Activated T-cell treated with anti-CD3 and anti-CD28 coated beads, Interleukin-2, amount 50 U/mL, for 4 hours (primary cell): ENCODE results near the gene COMMD1. TPM values are rescaled to one million over a fixed set of nuclear protein-coding genes. Genes with fewer than 3 reads are reported as not detected.
"Not testable (repeated sequence)": the region's sequence is repeated elsewhere in the genome, so short reads cannot be mapped to it uniquely, and the experiment has no call there.

ENCODE experiments used
- ATAC-seq, 2 donors: fragments of 200-7000 bp; cut with Tn5 transposase; one replicate each; pipeline ENCODE4 v1.10.0; 2021
- DNase-seq: peaks from one replicate; pipeline ENCODE4 v3.0.0-alpha.2; 2020
- H3K27me3 Mint-ChIP-seq: one replicate; pipeline ENCODE4 v1.8.0; 2021; ENCODE audit warnings: low read depth, mixed read lengths
- H3K36me3 Mint-ChIP-seq: one replicate; pipeline ENCODE4 v1.8.0; 2022; ENCODE audit warnings: mixed read lengths; ENCODE audit not compliant: insufficient read depth
- H3K4me1 Mint-ChIP-seq: one replicate; pipeline ENCODE4 v1.8.0; 2021; ENCODE audit warnings: low read depth, mixed read lengths
- H3K4me3 Mint-ChIP-seq: one replicate; pipeline ENCODE4 v1.8.0; 2021; ENCODE audit warnings: mild to moderate bottlenecking, moderate library complexity, mixed read lengths
- H3K9me3 Mint-ChIP-seq: one replicate; pipeline ENCODE4 v1.8.0; 2021; ENCODE audit warnings: mixed read lengths
- total RNA-seq, 3 donors: library from RNA; stranded (reverse); gene quantifications; one replicate each; pipeline ENCODE4 v1.2.1, GENCODE V29; 2021

Gene COMMD1
- 10 to 100 TPM; 29.7 to 37.0 (median 31.0) TPM for total RNA-seq

GRCh38 chr2:61905372-61906185 is at the start of gene COMMD1:
Gene COMMD1, plus strand, starts transcription at chr2:61905674. Its CDS starts 5 bp downstream, at chr2:61905679.
- Mint-ChIP-seq H3K9me3 (no peaks in the 10 kb centered on the region), H3K4me3 (peak within 1 kb of the TSS; percentile 98), H3K4me1 (peaks cover 16% of the 10 kb centered on the region), H3K27me3 (no peaks in the 10 kb centered on the region), H3K36me3 (no peaks in the 10 kb centered on the region)
- ATAC-seq = peak; percentile 100
- DNase-seq = peak; percentile 73

GRCh38 chr2:61857224-61857623 is 48.2 kb upstream of the COMMD1 start:
- peaks cover 17% of the 10 kb centered on the region for H3K4me1 Mint-ChIP-seq
- H3K36me3 Mint-ChIP-seq = peaks cover 4% of the 10 kb centered on the region
- no peak for DNase-seq
- H3K9me3 Mint-ChIP-seq = peaks cover 3% of the 10 kb centered on the region
- no peak overlapping the region for H3K4me3 Mint-ChIP-seq
- no peak for ATAC-seq
- H3K27me3 Mint-ChIP-seq = no peaks in the 10 kb centered on the region

- Mint-ChIP-seq H3K36me3 (peaks cover 28% of the 10 kb centered on the region), H3K4me3 (no peak overlapping the region), H3K27me3 (no peaks in the 10 kb centered on the region), H3K9me3 (peaks cover 7% of the 10 kb centered on the region), H3K4me1 (no peaks in the 10 kb centered on the region)
- ATAC-seq = no peak
- no peak for DNase-seq
Measured at GRCh38 chr2:61862085-61862484, 43.4 kb upstream of the COMMD1 start.

- not testable (repeated sequence) for ATAC-seq, H3K4me3 Mint-ChIP-seq, H3K9me3 Mint-ChIP-seq, H3K4me1 Mint-ChIP-seq, H3K27me3 Mint-ChIP-seq, DNase-seq
- H3K36me3 Mint-ChIP-seq = peaks cover 45% of the 10 kb centered on the region
Measured at GRCh38 chr2:61866482-61867089, 38.9 kb upstream of the COMMD1 start.

- Mint-ChIP-seq H3K4me1 (peaks cover under 1% of the 10 kb centered on the region), H3K27me3 (no peaks in the 10 kb centered on the region), H3K9me3 (no peaks in the 10 kb centered on the region), H3K4me3 (no peak overlapping the region), H3K36me3 (peaks cover 26% of the 10 kb centered on the region)
- no peak for ATAC-seq
- DNase-seq = no peak
Measured at GRCh38 chr2:61876400-61876799, 29.1 kb upstream of the COMMD1 start.

- Mint-ChIP-seq H3K27me3 (no peaks in the 10 kb centered on the region), H3K4me1 (no peaks in the 10 kb centered on the region), H3K9me3 (no peaks in the 10 kb centered on the region), H3K4me3 (no peak overlapping the region), H3K36me3 (peaks cover 26% of the 10 kb centered on the region)
- no peak for ATAC-seq
- DNase-seq = no peak
Measured at GRCh38 chr2:61877571-61878245, 27.8 kb upstream of the COMMD1 start.

GRCh38 chr2:61878761-61879160 is 26.7 kb upstream of the COMMD1 start:
- H3K36me3 Mint-ChIP-seq = peaks cover 27% of the 10 kb centered on the region
- no peaks in the 10 kb centered on the region for H3K9me3 Mint-ChIP-seq
- no peak overlapping the region for H3K4me3 Mint-ChIP-seq
- no peaks in the 10 kb centered on the region for H3K4me1 Mint-ChIP-seq
- DNase-seq (no peak), ATAC-seq (no peak)
- no peaks in the 10 kb centered on the region for H3K27me3 Mint-ChIP-seq

- not testable (repeated sequence) for H3K4me3 Mint-ChIP-seq, DNase-seq
Measured at GRCh38 chr2:61879351-61879750, 26.1 kb upstream of the COMMD1 start.

GRCh38 chr2:61882850-61883249 is 22.6 kb upstream of the COMMD1 start:
- ATAC-seq = no peak
- Mint-ChIP-seq H3K4me3 (no peak overlapping the region), H3K36me3 (peaks cover 32% of the 10 kb centered on the region), H3K4me1 (peaks cover 25% of the 10 kb centered on the region), H3K9me3 (no peaks in the 10 kb centered on the region), H3K27me3 (no peaks in the 10 kb centered on the region)
- DNase-seq = no peak

More at GRCh38 chr2:61879351-61879750, 26.1 kb upstream of the COMMD1 start:
- H3K4me1 Mint-ChIP-seq, H3K27me3 Mint-ChIP-seq, ATAC-seq, H3K9me3 Mint-ChIP-seq: not testable (repeated sequence)
- H3K36me3 Mint-ChIP-seq = peaks cover 26% of the 10 kb centered on the region

GRCh38 chr2:61885896-61886603 is 19.4 kb upstream of the COMMD1 start:
- Mint-ChIP-seq H3K4me1 (peaks cover 28% of the 10 kb centered on the region), H3K9me3 (no peaks in the 10 kb centered on the region), H3K4me3 (peak overlapping the region; percentile 99), H3K36me3 (peaks cover 23% of the 10 kb centered on the region), H3K27me3 (no peaks in the 10 kb centered on the region)
- DNase-seq (peak; percentile 20), ATAC-seq (no peak)

GRCh38 chr2:61887717-61888266 is 17.7 kb upstream of the COMMD1 start:
- Mint-ChIP-seq H3K4me3 (peak overlapping the region; percentile 99), H3K9me3 (no peaks in the 10 kb centered on the region), H3K36me3 (peaks cover 19% of the 10 kb centered on the region), H3K4me1 (peaks cover 28% of the 10 kb centered on the region), H3K27me3 (no peaks in the 10 kb centered on the region)
- DNase-seq (no peak), ATAC-seq (peak; percentile 9 to 14)

GRCh38 chr2:61888267-61889055 is 17.0 kb upstream of the COMMD1 start, which contains the start of gene CCT4:
Gene CCT4, minus strand, starts transcription at chr2:61888656. Its CDS starts 149 bp downstream, at chr2:61888507.
- peak; percentile 83 to 88 for ATAC-seq
- peak; percentile 86 for DNase-seq
- peaks cover 19% of the 10 kb centered on the region for H3K36me3 Mint-ChIP-seq
- H3K4me1 Mint-ChIP-seq = peaks cover 28% of the 10 kb centered on the region
- H3K4me3 Mint-ChIP-seq = peak within 1 kb of the TSS; percentile 99
- no peaks in the 10 kb centered on the region for H3K27me3 Mint-ChIP-seq
- no peaks in the 10 kb centered on the region for H3K9me3 Mint-ChIP-seq

GRCh38 chr2:61898810-61899209 is 6.7 kb upstream of the COMMD1 start:
- no peak for ATAC-seq
- no peaks in the 10 kb centered on the region for H3K27me3 Mint-ChIP-seq
- H3K4me1 Mint-ChIP-seq = no peaks in the 10 kb centered on the region
- H3K9me3 Mint-ChIP-seq = no peaks in the 10 kb centered on the region
- H3K4me3 Mint-ChIP-seq = no peak overlapping the region
- no peaks in the 10 kb centered on the region for H3K36me3 Mint-ChIP-seq
- DNase-seq = no peak
